A549 (cell line): ENCODE data around the gene MEGF6.

Experiments
- MYC ChIP-seq: IDR thresholded peaks from 2 replicates; pipeline ENCODE4 v1.6.1; 2012; ENCODE audit warnings: mild to moderate bottlenecking, inconsistent platforms, low read length, improper control_type of control experiment, borderline replicate concordance
- POLR2A ChIP-seq: IDR thresholded peaks from 2 replicates; pipeline ENCODE4 v1.6.1; 2012; ENCODE audit warnings: mild to moderate bottlenecking, low read length
- RNF2 ChIP-seq: fragments of 200-600 bp; sonication (generic); IDR thresholded peaks from 2 replicates; pipeline ENCODE4 v1.6.1; 2016; ENCODE audit warnings: low read depth, mild to moderate bottlenecking, antibody characterized with exemption, moderate library complexity, borderline replicate concordance
- TP53 ChIP-seq: fragments of 250-450 bp; sonication (Bioruptor Pico); IDR thresholded peaks from 2 replicates; pipeline ENCODE4 v1.5.0; 2021; ENCODE audit warnings: mild to moderate bottlenecking, moderate library complexity
- TF ChIP-seq, protein P1 (sequence below): fragments of >200 bp; sonication (Bioruptor Twin); formaldehyde crosslinking; IDR thresholded peaks from 3 replicates; pipeline ENCODE4 v1.5.1; 2016
- TF ChIP-seq, protein P2 (sequence below): IDR thresholded peaks from 2 replicates; pipeline ENCODE4 v1.6.1; 2012
- TF ChIP-seq, protein P3 (sequence below): fragments of >200 bp; sonication (Bioruptor Twin); formaldehyde crosslinking; IDR thresholded peaks from 3 replicates; pipeline ENCODE4 v1.6.1; 2016
- TF ChIP-seq, protein P4 (sequence below): fragments of 450-650 bp; IDR thresholded peaks from 2 replicates; pipeline ENCODE4 v1.6.1; 2014; ENCODE audit warnings: antibody characterized with exemption

DNA sequence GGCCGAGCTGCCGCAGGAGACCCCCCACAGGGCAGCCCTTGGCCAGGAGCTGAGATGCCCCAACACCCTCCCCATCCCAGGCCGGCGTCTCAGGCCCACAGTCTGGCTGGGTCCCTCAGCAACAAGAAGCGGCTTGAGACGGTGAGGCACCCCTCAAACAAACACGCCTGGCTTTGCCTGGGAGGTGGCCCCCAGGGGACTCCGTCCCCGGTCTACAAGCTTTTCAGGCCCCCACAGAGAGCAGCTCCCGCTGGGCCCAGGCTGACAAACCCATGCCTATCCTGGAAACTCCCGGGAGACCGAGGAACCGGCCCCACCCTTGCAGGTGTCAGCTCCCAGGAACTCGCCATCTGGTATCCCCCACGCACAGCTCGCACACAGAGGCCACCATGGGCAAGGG is 89.9 kb downstream of the MEGF6 start:
- TF ChIP-seq, protein P1, sequence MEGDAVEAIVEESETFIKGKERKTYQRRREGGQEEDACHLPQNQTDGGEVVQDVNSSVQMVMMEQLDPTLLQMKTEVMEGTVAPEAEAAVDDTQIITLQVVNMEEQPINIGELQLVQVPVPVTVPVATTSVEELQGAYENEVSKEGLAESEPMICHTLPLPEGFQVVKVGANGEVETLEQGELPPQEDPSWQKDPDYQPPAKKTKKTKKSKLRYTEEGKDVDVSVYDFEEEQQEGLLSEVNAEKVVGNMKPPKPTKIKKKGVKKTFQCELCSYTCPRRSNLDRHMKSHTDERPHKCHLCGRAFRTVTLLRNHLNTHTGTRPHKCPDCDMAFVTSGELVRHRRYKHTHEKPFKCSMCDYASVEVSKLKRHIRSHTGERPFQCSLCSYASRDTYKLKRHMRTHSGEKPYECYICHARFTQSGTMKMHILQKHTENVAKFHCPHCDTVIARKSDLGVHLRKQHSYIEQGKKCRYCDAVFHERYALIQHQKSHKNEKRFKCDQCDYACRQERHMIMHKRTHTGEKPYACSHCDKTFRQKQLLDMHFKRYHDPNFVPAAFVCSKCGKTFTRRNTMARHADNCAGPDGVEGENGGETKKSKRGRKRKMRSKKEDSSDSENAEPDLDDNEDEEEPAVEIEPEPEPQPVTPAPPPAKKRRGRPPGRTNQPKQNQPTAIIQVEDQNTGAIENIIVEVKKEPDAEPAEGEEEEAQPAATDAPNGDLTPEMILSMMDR: no peak
- TF ChIP-seq, protein P2, sequence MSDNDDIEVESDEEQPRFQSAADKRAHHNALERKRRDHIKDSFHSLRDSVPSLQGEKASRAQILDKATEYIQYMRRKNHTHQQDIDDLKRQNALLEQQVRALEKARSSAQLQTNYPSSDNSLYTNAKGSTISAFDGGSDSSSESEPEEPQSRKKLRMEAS: no peak
- no peak for TF ChIP-seq MYC
- TF ChIP-seq TP53 (CRISPR knock-in tag): no peak
- TF ChIP-seq, protein P3, sequence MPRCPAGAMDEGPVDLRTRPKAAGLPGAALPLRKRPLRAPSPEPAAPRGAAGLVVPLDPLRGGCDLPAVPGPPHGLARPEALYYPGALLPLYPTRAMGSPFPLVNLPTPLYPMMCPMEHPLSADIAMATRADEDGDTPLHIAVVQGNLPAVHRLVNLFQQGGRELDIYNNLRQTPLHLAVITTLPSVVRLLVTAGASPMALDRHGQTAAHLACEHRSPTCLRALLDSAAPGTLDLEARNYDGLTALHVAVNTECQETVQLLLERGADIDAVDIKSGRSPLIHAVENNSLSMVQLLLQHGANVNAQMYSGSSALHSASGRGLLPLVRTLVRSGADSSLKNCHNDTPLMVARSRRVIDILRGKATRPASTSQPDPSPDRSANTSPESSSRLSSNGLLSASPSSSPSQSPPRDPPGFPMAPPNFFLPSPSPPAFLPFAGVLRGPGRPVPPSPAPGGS: no peak
- no peak for TF ChIP-seq RNF2
- TF ChIP-seq, protein P4, sequence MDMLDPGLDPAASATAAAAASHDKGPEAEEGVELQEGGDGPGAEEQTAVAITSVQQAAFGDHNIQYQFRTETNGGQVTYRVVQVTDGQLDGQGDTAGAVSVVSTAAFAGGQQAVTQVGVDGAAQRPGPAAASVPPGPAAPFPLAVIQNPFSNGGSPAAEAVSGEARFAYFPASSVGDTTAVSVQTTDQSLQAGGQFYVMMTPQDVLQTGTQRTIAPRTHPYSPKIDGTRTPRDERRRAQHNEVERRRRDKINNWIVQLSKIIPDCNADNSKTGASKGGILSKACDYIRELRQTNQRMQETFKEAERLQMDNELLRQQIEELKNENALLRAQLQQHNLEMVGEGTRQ: no peak
- no peak for TF ChIP-seq POLR2A
